IgD-negative memory B cell (primary cell): ENCODE measurements around the gene ULK3. TPM values are rescaled to one million over a fixed set of nuclear protein-coding genes. Genes with fewer than 3 reads are reported as not detected.
"Not testable (repeated sequence)": the region's sequence is repeated elsewhere in the genome, so short reads cannot be mapped to it uniquely, and the experiment has no call there.

Experiments
- H3K27ac Mint-ChIP-seq, 3 donors: one replicate each; pipeline ENCODE4 v1.8.0; 2020 to 2022; ENCODE audit warnings: mild to moderate bottlenecking in 3 of 3, mixed read lengths in 3 of 3, moderate library complexity in 1 of 3
- H3K27me3 Mint-ChIP-seq: one replicate; pipeline ENCODE4 v1.8.0; 2021; ENCODE audit warnings: mixed read lengths
- H3K36me3 Mint-ChIP-seq: one replicate; pipeline ENCODE4 v1.8.0; 2020; ENCODE audit warnings: mild to moderate bottlenecking, mixed read lengths
- H3K4me1 Mint-ChIP-seq, 3 donors: one replicate each; pipeline ENCODE4 v1.8.0; 2020 to 2022; ENCODE audit warnings: mixed read lengths in 3 of 3, mild to moderate bottlenecking in 1 of 3
- H3K4me3 Mint-ChIP-seq, 4 donors: one replicate each; pipeline ENCODE4 v1.8.0; 2020 to 2022; ENCODE audit warnings: mild to moderate bottlenecking in 4 of 4, mixed read lengths in 4 of 4, moderate library complexity in 3 of 4
- H3K9me3 Mint-ChIP-seq, 3 donors: one replicate each; pipeline ENCODE4 v1.8.0; 2020 to 2021; ENCODE audit warnings: mixed read lengths in 3 of 3, mild to moderate bottlenecking in 1 of 3
- polyA plus RNA-seq: library from polyadenylated mRNA; unstranded; fragments of 300-500 nt; fragmentation: Illumina TruSeq; gene quantifications from one replicate; pipeline ENCODE4 v1.2.3, GENCODE V29; 2021

ULK3 gene, protein sequence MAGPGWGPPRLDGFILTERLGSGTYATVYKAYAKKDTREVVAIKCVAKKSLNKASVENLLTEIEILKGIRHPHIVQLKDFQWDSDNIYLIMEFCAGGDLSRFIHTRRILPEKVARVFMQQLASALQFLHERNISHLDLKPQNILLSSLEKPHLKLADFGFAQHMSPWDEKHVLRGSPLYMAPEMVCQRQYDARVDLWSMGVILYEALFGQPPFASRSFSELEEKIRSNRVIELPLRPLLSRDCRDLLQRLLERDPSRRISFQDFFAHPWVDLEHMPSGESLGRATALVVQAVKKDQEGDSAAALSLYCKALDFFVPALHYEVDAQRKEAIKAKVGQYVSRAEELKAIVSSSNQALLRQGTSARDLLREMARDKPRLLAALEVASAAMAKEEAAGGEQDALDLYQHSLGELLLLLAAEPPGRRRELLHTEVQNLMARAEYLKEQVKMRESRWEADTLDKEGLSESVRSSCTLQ
- polyA plus RNA-seq, result 25.2 TPM

DNA sequence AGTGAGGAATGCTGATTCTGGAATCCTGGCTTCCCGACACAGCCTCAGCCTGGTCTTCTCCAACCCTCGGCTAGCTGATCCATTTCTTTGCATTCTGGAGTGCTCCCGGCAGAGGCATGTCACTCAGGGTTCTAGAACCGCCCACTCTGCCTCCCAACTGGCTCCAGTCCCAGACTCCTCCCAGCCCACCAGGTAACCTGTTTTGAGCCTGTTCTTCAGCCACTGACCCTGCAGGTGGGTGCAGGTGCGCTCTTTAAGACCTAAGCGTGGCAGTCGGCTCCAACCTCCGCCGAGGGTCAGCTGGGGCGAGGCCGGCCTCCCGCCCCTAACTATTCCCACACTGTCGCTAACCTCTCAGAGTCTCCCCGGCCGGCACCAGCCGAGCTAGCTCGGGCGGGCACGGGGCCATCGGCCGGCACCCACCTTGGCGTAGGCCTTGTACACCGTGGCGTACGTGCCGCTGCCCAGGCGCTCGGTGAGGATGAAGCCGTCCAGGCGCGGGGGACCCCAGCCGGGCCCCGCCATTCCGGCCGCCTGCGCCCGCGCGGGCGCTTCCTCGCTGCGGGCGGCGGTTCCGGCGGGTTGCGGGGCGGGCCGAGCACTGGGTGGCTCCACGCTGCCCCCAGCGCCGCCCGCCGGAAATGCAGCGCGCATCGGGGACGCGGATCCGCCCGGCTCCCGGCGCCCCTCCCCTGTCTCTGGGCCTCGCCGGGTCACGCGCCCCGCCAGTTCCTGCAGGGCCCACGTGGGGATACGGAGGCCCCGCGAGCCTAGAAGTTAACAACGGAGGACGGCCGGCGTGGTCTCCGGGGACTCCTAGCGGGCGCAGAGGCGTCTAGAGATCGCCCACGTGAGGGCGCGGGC is at the start of gene ULK3:
Gene ULK3 (minus strand): TSS at position 576 of the 864 bp plus-strand sequence. CDS start 51 bp downstream, at position 525.
- Mint-ChIP-seq H3K27me3 (no peaks in the 10 kb centered on the region), H3K4me1 (peaks cover 21 to 32% (median 28%) of the 10 kb centered on the region in 3 donors), H3K36me3 (peaks cover 4% of the 10 kb centered on the region), H3K27ac (peak within 1 kb of the TSS; percentile 92 to 97 (median 95)), H3K9me3 (no peaks in the 10 kb centered on the region), H3K4me3 (peak within 1 kb of the TSS; percentile 73 to 97 (median 94))

DNA sequence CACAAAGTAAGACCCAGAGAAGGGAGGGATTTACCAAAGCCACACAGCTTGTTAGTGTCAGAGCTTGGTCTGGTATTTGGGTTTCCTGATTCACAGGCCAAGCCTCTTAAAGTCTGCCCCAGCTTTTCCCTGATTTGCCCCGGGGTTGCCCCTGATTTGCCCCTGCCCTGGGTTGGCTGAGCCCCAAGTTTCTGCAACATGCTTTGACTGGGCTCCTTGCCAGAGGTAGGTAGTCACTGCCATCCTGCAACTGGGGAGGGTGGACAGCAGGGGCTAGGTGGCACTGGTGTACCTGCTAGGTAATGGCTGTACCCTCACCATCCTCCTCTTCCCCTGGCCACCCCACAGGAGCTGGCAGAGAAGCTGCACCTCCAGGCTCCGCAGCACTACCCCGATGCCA is 49.4 kb upstream of the ULK3 start:
- Mint-ChIP-seq H3K9me3 (no peaks in the 10 kb centered on the region), H3K36me3 (peaks cover 4% of the 10 kb centered on the region), H3K4me3 (peak overlapping the region in 2 of 4 donors; percentile 1 to 84), H3K4me1 (peaks cover 23 to 29% (median 28%) of the 10 kb centered on the region in 3 donors), H3K27me3 (no peaks in the 10 kb centered on the region), H3K27ac (peak overlapping the region in 1 of 3 donors; percentile 58)

DNA sequence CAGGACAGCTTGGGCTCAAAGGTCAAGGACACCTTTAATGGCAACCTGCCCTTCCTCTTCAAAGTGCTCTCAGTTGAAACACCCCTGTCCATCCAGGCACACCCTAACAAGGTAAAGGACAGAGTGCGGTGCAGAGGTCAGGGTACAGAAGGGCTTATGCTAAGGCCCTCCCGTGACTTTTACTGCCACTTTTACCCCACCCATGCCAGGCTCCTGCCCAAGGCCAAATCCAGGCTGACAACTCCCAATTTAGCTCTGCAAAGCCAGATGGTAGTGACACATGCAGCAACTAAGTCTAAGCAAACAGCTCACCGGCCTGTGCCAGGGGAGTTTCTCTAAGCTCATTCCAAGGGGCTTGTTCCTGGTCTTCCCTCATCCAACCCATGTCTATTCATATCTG is 48.5 kb upstream of the ULK3 start:
- peaks cover 2% of the 10 kb centered on the region for H3K36me3 Mint-ChIP-seq
- H3K27me3 Mint-ChIP-seq, result no peaks in the 10 kb centered on the region
- peaks cover 23 to 29% (median 28%) of the 10 kb centered on the region in 3 donors for H3K4me1 Mint-ChIP-seq
- H3K4me3 Mint-ChIP-seq, result peak overlapping the region in 2 of 4 donors; percentile 84 to 91
- peak overlapping the region in 1 of 3 donors; percentile 10 for H3K27ac Mint-ChIP-seq
- H3K9me3 Mint-ChIP-seq, result no peaks in the 10 kb centered on the region

DNA sequence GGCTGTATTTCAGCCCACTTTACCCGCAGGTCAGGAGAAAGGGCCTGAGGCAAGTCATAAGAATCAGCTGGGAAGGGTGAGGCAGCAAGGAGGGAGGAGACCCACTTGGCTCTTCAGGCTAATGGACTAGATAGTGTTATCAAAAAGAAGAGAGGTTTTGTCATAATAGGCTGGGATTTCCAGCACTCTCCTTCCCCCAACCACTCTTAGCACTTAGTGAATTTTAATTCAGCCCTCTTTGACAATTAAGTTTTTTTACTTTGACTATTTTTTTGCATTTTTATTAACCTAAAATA is 47.7 kb upstream of the ULK3 start:
- Mint-ChIP-seq H3K27me3 (no peaks in the 10 kb centered on the region), H3K27ac (peak overlapping the region in 2 of 3 donors; percentile 48 to 67), H3K4me3 (peak overlapping the region; percentile 84 to 97 (median 90)), H3K36me3 (peaks cover 2% of the 10 kb centered on the region), H3K9me3 (no peaks in the 10 kb centered on the region), H3K4me1 (peaks cover 23 to 29% (median 28%) of the 10 kb centered on the region in 3 donors)

DNA sequence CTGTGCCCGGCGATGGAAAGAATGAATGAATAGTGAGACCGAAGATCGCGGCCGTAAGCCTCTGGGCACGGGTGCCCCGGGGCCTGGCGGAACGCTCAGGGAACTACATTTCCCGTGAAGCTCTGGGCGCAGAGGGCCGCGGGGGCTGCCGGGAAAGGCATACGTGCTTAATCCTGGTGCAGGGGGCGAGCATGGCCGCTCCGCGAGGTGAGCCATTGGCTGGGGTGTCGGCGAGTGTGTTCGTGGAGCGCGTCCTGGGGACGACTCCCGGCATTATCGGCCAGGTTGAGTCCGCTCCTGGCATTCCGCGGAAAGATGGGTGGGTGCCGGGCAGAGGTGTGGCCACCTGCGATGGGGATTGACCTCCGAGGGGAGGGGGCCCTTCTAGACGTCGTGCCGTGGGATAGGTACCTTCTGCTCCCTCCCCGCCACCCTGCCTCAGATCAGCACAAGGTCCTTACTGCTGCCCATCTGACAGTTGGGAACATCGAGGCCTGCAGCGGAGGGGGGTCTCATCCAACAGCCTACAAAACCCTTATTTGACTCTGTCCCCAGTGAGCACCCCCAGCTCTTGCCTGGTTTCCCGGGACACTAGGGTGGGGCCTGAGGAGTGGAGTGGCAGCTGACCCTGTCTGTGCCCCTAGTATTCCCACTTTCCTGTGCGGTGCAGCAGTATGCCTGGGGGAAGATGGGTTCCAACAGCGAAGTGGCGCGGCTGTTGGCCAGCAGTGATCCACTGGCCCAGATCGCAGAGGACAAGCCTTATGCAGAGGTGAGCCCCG is 47.1 kb upstream of the ULK3 start, which contains the start of gene MPI:
Gene MPI (plus strand): TSS at position 160 of the 782 bp plus-strand sequence. CDS start 32 bp downstream, at position 192.
- Mint-ChIP-seq H3K4me3 (peak within 1 kb of the TSS; percentile 84 to 97 (median 90)), H3K27me3 (no peaks in the 10 kb centered on the region), H3K36me3 (peaks cover 2% of the 10 kb centered on the region), H3K27ac (peak within 1 kb of the TSS; percentile 44 to 83 (median 48)), H3K9me3 (no peaks in the 10 kb centered on the region), H3K4me1 (peaks cover 23 to 29% (median 28%) of the 10 kb centered on the region in 3 donors)

DNA sequence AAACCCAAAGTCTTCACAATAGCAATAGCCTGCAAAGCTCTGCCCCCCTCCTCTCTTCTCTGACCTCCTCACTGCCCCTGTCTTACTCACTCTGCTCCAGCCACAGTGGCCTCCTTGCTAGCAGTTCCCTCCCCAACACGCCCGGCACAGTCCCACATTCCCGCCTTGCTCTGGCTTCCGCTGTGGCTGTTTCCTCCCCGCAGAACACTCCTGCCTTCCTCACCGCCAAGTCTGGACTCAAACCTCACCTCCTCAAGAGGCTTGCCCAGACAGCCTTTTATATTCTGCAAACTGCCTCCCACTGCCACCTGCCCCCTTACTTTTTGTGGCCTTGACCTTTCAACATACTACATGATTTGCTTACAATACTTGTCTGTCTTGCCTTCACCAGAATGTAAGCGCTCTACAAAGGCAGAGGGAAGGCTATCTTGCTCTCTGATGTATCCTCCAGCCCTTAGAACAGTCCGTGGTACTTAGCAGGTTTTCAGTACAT is 46.5 kb upstream of the ULK3 start:
- Mint-ChIP-seq H3K27me3 (no peaks in the 10 kb centered on the region), H3K36me3 (peaks cover 2% of the 10 kb centered on the region), H3K4me1 (peaks cover 26 to 33% (median 32%) of the 10 kb centered on the region in 3 donors), H3K9me3 (no peaks in the 10 kb centered on the region), H3K27ac (peak overlapping the region; percentile 44 to 83 (median 48)), H3K4me3 (peak overlapping the region; percentile 84 to 97 (median 90))

DNA sequence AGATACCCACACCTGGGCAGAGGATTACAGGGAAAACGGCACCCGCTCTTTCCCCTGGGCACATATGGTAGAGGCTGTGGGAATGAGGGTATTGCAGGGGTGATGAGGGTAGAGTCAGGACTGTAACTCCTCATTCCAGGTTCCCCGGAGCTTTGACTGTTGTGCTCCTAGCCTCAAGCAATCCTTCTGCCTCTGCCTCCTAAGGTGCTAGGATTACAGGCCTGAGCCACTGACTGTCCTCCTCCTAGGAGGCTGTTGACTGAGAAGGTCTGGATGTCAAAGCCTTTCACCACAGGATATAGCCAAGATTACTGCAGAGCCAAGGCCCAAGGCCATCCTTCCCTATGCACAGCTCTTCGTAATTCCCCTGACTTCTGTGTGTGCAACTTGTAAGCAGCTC is 45.8 kb upstream of the ULK3 start:
- no peaks in the 10 kb centered on the region for H3K27me3 Mint-ChIP-seq
- H3K4me1 Mint-ChIP-seq, result peaks cover 24 to 36% (median 35%) of the 10 kb centered on the region in 3 donors
- H3K9me3 Mint-ChIP-seq, result no peaks in the 10 kb centered on the region
- peaks cover 2% of the 10 kb centered on the region for H3K36me3 Mint-ChIP-seq
- H3K27ac Mint-ChIP-seq, result no peak overlapping the region
- peak overlapping the region in 1 of 4 donors; percentile 84 for H3K4me3 Mint-ChIP-seq

DNA sequence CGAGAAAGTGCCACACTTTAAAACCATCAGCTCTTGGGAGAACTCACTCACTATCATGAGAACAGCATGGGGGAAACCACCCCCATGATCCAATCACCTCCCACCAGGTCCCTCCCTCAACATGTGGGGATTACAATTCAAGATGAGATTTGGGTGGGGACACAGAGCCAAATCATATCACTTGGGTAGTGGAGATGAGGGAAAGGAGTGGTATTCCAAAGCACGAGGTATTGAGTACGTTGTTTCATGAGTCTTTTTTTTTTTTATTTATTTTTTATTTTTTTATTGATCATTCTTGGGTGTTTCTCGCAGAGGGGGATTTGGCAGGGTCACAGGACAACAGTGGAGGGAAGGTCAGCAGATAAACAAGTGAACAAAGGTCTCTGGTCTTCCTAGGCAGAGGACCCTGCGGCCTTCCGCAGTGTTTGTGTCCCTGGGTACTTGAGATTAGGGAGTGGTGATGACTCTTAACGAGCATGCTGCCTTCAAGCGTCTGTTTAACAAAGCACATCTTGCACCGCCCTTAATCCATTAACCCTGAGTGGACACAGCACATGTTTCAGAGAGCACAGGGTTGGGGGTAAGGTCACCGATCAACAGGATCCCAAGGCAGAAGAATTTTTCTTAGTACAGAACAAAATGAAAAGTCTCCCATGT is 44.7 kb upstream of the ULK3 start:
- not testable (repeated sequence) for H3K9me3 Mint-ChIP-seq, H3K27ac Mint-ChIP-seq, H3K27me3 Mint-ChIP-seq, H3K36me3 Mint-ChIP-seq
- peaks cover 17 to 26% (median 25%) of the 10 kb centered on the region in 3 donors for H3K4me1 Mint-ChIP-seq
- H3K4me3 Mint-ChIP-seq, result peak overlapping the region in 1 of 4 donors; percentile 13

DNA sequence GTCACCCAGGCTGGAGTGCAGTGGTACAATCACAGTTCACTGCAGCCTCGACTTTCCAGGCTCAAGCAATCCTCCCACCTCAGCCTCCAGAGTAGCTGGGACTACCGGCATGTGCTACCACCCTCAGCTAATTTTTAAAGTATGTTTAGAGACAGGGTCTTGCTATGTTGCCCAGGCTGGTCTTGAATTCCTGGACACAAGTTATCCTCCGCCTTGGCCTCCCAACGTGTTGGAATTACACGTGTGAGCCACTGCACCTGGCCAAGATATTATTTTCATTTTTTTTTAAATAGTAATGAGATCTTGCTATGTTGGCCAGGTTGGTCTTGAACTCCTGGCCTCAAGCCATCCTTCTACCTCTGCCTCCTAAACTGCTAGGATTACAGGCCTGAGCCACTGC is 42.5 kb upstream of the ULK3 start:
- Mint-ChIP-seq H3K27me3 (no peaks in the 10 kb centered on the region), H3K4me1 (peaks cover 11 to 19% (median 18%) of the 10 kb centered on the region in 3 donors), H3K9me3 (no peaks in the 10 kb centered on the region), H3K36me3 (peaks cover 2% of the 10 kb centered on the region), H3K4me3 (no peak overlapping the region), H3K27ac (peak overlapping the region in 1 of 3 donors; percentile 50)

DNA sequence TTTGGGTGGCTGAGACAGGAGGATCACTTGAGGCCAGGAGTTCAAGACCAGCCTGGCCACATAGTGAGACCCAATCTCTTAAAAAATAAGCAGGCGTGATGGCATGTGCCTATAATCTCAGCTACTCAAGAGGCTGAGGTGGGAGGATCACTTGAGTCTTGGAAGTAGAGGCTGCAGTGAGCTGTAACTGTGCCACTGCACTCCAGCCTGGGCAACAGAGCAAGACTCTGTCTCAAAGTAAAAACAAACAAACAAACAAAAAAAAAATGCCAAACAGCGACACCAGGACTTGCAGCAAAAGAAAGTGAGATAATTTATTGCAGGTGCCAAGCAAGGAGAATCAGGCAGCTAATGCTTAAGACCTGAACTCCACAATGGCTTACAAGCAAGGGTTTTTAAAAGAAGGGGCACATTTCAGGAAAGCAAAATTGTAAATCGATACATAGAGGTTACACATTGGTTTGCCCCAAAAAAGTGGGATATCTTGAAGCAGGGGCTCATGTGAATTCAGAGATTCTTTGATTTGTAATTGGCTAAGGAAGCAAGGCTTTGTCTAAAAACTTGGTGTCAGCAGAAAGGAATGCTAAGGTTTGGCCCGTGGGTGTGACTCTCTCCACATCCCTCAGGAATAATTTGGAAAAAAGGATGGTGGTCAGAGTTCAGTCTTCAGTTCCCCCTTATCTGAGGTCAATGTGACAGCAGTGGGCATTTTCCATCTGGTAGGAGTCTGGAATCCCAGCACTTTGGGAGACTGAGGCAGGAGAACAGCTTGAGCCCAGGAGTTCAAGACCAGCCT is 41.7 kb upstream of the ULK3 start:
- no peaks in the 10 kb centered on the region for H3K27me3 Mint-ChIP-seq
- peak overlapping the region in 1 of 3 donors; percentile 50 for H3K27ac Mint-ChIP-seq
- H3K36me3 Mint-ChIP-seq, result peaks cover 2% of the 10 kb centered on the region
- peaks cover 7 to 13% (median 13%) of the 10 kb centered on the region in 3 donors for H3K4me1 Mint-ChIP-seq
- peak overlapping the region in 2 of 4 donors; percentile 28 to 70 for H3K4me3 Mint-ChIP-seq
- no peaks in the 10 kb centered on the region for H3K9me3 Mint-ChIP-seq

DNA sequence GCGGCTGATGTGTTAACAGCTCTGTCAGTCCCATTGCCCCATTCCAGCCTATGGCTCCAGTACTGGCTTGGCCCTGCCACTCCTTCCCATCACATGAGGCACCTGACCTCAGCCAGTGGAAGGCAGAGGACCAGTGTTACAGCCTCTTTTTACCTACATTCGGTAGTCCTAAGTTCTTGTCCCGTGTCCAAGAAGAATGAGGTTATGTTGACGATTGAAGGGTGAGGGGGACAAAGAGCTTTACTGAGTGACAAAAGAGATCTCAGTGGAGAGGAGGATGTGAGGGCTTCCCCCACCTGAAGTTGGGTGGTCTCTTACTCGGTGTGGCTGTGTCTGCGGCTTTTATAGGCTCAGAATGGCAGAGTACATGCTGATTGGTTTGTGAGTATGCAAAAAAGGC is 39.6 kb upstream of the ULK3 start:
- Mint-ChIP-seq H3K36me3 (peaks cover 2% of the 10 kb centered on the region), H3K27me3 (no peaks in the 10 kb centered on the region), H3K4me1 (peaks cover 5 to 10% (median 9%) of the 10 kb centered on the region in 3 donors), H3K4me3 (no peak overlapping the region), H3K27ac (no peak overlapping the region), H3K9me3 (no peaks in the 10 kb centered on the region)

DNA sequence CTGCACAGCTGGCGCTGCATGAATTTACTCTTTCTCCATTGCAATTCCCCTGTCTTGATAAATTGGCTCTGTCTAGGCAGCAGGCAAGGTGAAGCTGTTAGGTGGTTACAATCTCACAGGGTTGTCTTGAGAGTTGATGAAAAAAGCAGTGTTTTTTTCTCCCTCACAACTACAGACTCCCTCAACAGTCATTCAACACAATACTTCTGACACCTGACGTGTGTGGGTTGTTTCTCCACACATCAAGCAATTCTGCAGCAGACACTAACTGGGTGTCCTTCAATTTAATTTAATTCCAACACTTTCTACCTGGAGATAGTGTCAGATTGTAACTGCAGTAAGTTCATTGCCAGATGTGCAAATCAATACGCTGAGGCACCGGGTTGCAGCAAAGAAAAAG is 35.3 kb upstream of the ULK3 start:
- Mint-ChIP-seq H3K4me1 (peaks cover 0 to 2% (median 2%) of the 10 kb centered on the region in 3 donors), H3K27ac (peak overlapping the region in 1 of 3 donors; percentile 35), H3K36me3 (peaks cover under 1% of the 10 kb centered on the region), H3K4me3 (peak overlapping the region in 1 of 4 donors; percentile 57), H3K27me3 (no peaks in the 10 kb centered on the region), H3K9me3 (no peaks in the 10 kb centered on the region)

DNA sequence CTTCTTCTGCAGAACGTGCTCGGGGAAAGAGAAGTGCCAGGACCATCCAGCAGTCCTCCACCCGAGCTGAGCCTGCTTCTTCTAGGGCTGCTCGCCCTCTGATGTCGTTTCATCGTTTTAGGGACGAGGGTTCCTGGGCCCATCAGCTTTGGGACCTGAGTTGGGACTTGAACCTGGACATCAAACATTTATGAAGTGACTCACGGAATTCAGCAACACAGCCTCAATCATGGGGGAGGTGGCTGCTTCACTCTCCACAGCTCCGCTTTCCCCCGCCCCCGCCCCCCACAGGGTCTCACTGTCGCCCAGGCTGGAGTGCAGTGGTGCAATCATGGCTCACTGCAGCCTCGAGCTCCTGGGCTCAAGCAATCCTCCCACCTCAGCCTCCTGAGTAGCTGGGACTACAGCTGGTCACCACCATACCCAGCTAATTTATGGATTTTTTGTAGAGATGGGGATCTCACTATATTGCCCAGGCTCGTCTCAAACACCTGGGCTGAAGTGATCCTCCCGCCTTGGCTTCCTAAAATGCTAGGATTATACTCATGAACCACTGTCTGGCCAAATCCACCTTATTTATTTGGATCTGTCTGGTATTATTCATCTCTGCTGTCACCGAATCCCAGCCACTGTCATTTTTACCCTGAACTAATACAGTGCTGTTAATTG is 30.9 kb upstream of the ULK3 start:
- H3K36me3 Mint-ChIP-seq, result no peaks in the 10 kb centered on the region

More for the DNA sequence above, 30.9 kb upstream of the ULK3 start:
- Mint-ChIP-seq H3K4me3 (peak overlapping the region; percentile 89 to 98 (median 96)), H3K4me1 (peaks cover 26 to 27% (median 27%) of the 10 kb centered on the region in 3 donors), H3K27ac (peak overlapping the region in 2 of 3 donors; percentile 75 to 85), H3K9me3 (no peaks in the 10 kb centered on the region), H3K27me3 (no peaks in the 10 kb centered on the region)
